Retinal pigment epithelial cell (primary cell): Measurements from ENCODE around the gene EPC2.
A peak's percentile ranks its signal among the peaks of the same experiment; 100 is the strongest.
"Not testable (repeated sequence)": the region's sequence is repeated elsewhere in the genome, so short reads cannot be mapped to it uniquely, and the experiment has no call there.

Experiments used
- DNase-seq: peaks from one replicate; pipeline ENCODE4 v3.0.0-alpha.2; 2010; ENCODE audit warnings: low read depth
- H3K4me3 ChIP-seq: 2 replicates; pipeline ENCODE4 v1.5.1; 2011; ENCODE audit warnings: mild to moderate bottlenecking, low read length, control low read depth, moderate library complexity
- CTCF ChIP-seq: conservative IDR thresholded peaks from 2 replicates; pipeline ENCODE4 v1.5.1; 2011; ENCODE audit warnings: low read depth, low read length, control low read depth, inconsistent platforms

The EPC2 gene

GRCh38 chr2:148642112-148642744 lies 2.3 kb upstream of the EPC2 start:
- no peak for TF ChIP-seq CTCF
- H3K4me3 ChIP-seq: no peak overlapping the region
- no peak for DNase-seq

GRCh38 chr2:148642891-148643416 lies 1.6 kb upstream of the EPC2 start:
- H3K4me3 ChIP-seq: no peak overlapping the region
- no peak for TF ChIP-seq CTCF
- DNase-seq: peak; percentile 75

GRCh38 chr2:148643421-148643820 lies 1.1 kb upstream of the EPC2 start:
- peak overlapping the region; percentile 93 for H3K4me3 ChIP-seq
- TF ChIP-seq CTCF: no peak
- DNase-seq: no peak

- DNase-seq: peak; percentile 57
- peak; percentile 29 for TF ChIP-seq CTCF
- peak overlapping the region; percentile 93 for H3K4me3 ChIP-seq
Measured at GRCh38 chr2:148644883-148645538, 460 bp downstream of the EPC2 start.

- peak; percentile 79 for DNase-seq
- peak overlapping the region; percentile 93 for H3K4me3 ChIP-seq
- no peak for TF ChIP-seq CTCF
Measured at GRCh38 chr2:148645539-148646230, 1.1 kb downstream of the EPC2 start.

- TF ChIP-seq CTCF: no peak
- peak overlapping the region; percentile 93 for H3K4me3 ChIP-seq
- DNase-seq: no peak
Measured at GRCh38 chr2:148646231-148646559, 1.6 kb downstream of the EPC2 start.

- H3K4me3 ChIP-seq, DNase-seq: not testable (repeated sequence)
Measured at GRCh38 chr2:148647711-148648110, 3.2 kb downstream of the EPC2 start.
